Measurements from ENCODE around the gene NAPB.

DNA sequence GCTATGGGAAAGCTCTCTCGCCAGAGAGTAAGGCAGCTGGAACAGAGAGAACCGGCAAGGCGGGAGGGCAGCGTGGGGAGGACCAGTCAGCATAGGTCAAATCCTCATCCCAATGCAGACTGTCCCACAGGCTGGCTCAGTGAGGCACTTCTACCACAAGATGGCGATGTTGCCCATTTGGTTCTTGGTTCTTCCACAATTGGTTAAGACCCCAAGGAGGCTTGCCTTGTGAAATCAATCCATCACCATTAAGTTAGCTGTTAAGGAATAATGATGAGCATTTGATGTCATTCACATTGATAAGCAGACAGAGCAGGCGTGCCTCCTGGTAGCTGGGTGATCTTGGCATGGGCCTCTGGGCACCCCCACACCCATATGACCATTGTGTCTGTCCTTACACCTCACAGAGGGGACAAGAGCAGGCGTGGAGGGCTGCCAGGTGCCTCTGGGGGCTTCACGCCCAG, 20.6 kb upstream of the NAPB start:
- TF ChIP-seq EP300 (IDR thresholded peaks at IDR 0.05; ENCODE audit: borderline replicate concordance in 1 of 2, low read depth in 2 of 2, low read length in 2 of 2) (no peak), YY1 (IDR thresholded peaks at IDR 0.05; ENCODE audit: low read depth, low read length) (0 out of 2 replicates have a peak, but pooled peaks have one; percentile 32), EGR1 (IDR thresholded peaks at IDR 0.05; ENCODE audit: borderline replicate concordance, low read depth, low read length) (no peak), BACH1 (IDR thresholded peaks at IDR 0.05; ENCODE audit: low read length) (no peak), RAD21 (IDR thresholded peaks at IDR 0.05 in 1 of 2, conservative IDR thresholded peaks at IDR 0.05 in 1 of 2; ENCODE audit: low read depth in 2 of 2, low read length in 2 of 2) (peak; percentile 96 to 98), ZNF274 (IDR thresholded peaks at IDR 0.05; ENCODE audit: borderline replicate concordance, extremely low read depth, low read length) (no peak), USF2 (IDR thresholded peaks at IDR 0.05; ENCODE audit: low read length) (no peak)
